ENCODE data around the gene BACE1. TPM values are rescaled to one million over a fixed set of nuclear protein-coding genes. Genes with fewer than 3 reads are reported as not detected.

BACE1 gene
- total RNA-seq, 1 donor from 2014 or later = 32.6 TPM

GRCh38 chr11:117289795-117290194, 26.3 kb downstream of the BACE1 start:
- Mint-ChIP-seq H3K27ac (ENCODE audit: unreplicated experiment) (no peak overlapping the region), H3K36me3 (ENCODE audit: low read depth, unreplicated experiment) (peaks cover 55% of the 10 kb centered on the region), H3K9me3 (ENCODE audit: unreplicated experiment) (no peaks in the 10 kb centered on the region), H3K4me1 (ENCODE audit: low read depth, unreplicated experiment) (no peaks in the 10 kb centered on the region), H3K4me3 (ENCODE audit: unreplicated experiment) (no peak overlapping the region), H3K27me3 (ENCODE audit: low read depth, unreplicated experiment) (no peaks in the 10 kb centered on the region)
- Histone ChIP-seq H3K9me3 (ENCODE audit: insufficient read depth, low read depth, low read length) (no peaks in the 10 kb centered on the region), H3K27ac (ENCODE audit: low read depth, low read length) (no peak overlapping the region), H3K79me2 (ENCODE audit: insufficient read depth, low read length) (no peaks in the 10 kb centered on the region), H3K9ac (ENCODE audit: low read length) (no peak overlapping the region), H4K20me1 (ENCODE audit: insufficient read depth, low read length) (no peaks in the 10 kb centered on the region), H2AFZ (ENCODE audit: low read depth, low read length) (no peak overlapping the region), H3K36me3 (ENCODE audit: insufficient read depth, low read length) (peaks cover 38% of the 10 kb centered on the region), H3K27me3 (ENCODE audit: insufficient read depth, low read length) (no peaks in the 10 kb centered on the region), H3K4me1 (ENCODE audit: insufficient read depth, low read length) (no peaks in the 10 kb centered on the region), H3K4me3 (ENCODE audit: insufficient read depth, low read depth, low read length) (no peak overlapping the region), H3K4me2 (ENCODE audit: low read length) (no peak overlapping the region)
- FAIRE-seq = no peak
- TF ChIP-seq EZH2 (IDR thresholded peaks at IDR 0.05; ENCODE audit: insufficient read depth, low read length) = no peak
- TF ChIP-seq CTCF (IDR thresholded peaks at IDR 0.05; ENCODE audit: insufficient read depth, low read depth, low read length) = no peak
- DNase-seq (ENCODE audit: low read depth) = no peak

- no peaks in the 10 kb centered on the region for H3K9me3 Mint-ChIP-seq (ENCODE audit: unreplicated experiment)
- FAIRE-seq (no peak), DNase-seq (ENCODE audit: low read depth) (no peak)
- H3K36me3 ChIP-seq (ENCODE audit: insufficient read depth, low read length) = peaks cover 34% of the 10 kb centered on the region
- TF ChIP-seq CTCF (IDR thresholded peaks at IDR 0.05; ENCODE audit: insufficient read depth, low read depth, low read length) (no peak), EZH2 (IDR thresholded peaks at IDR 0.05; ENCODE audit: insufficient read depth, low read length) (no peak)
- H4K20me1 ChIP-seq (ENCODE audit: insufficient read depth, low read length) = no peaks in the 10 kb centered on the region
- no peak overlapping the region for H3K9ac ChIP-seq (ENCODE audit: low read length)
- no peak overlapping the region for H3K4me3 ChIP-seq (ENCODE audit: insufficient read depth, low read depth, low read length)
- H3K4me1 ChIP-seq (ENCODE audit: insufficient read depth, low read length) = no peaks in the 10 kb centered on the region
- no peak overlapping the region for H3K4me3 Mint-ChIP-seq (ENCODE audit: unreplicated experiment)
- H3K27ac Mint-ChIP-seq (ENCODE audit: unreplicated experiment) = no peak overlapping the region
- no peaks in the 10 kb centered on the region for H3K27me3 Mint-ChIP-seq (ENCODE audit: low read depth, unreplicated experiment)
- H3K27ac ChIP-seq (ENCODE audit: low read depth, low read length) = no peak overlapping the region
- H3K79me2 ChIP-seq (ENCODE audit: insufficient read depth, low read length) = no peaks in the 10 kb centered on the region
- H3K4me1 Mint-ChIP-seq (ENCODE audit: low read depth, unreplicated experiment) = no peaks in the 10 kb centered on the region
- H3K4me2 ChIP-seq (ENCODE audit: low read length) = no peak overlapping the region
- no peaks in the 10 kb centered on the region for H3K27me3 ChIP-seq (ENCODE audit: insufficient read depth, low read length)
- H3K36me3 Mint-ChIP-seq (ENCODE audit: low read depth, unreplicated experiment) = peaks cover 48% of the 10 kb centered on the region
- no peaks in the 10 kb centered on the region for H3K9me3 ChIP-seq (ENCODE audit: insufficient read depth, low read depth, low read length)
- H2AFZ ChIP-seq (ENCODE audit: low read depth, low read length) = no peak overlapping the region
Observed at GRCh38 chr11:117287668-117288067, 28.4 kb downstream of the BACE1 start.

- H3K4me2 ChIP-seq (ENCODE audit: low read length) = no peak overlapping the region
- peaks cover 35% of the 10 kb centered on the region for H3K36me3 ChIP-seq (ENCODE audit: insufficient read depth, low read length)
- no peak overlapping the region for H3K4me3 Mint-ChIP-seq (ENCODE audit: unreplicated experiment)
Observed at GRCh38 chr11:117286588-117286987, 29.5 kb downstream of the BACE1 start.

More at GRCh38 chr11:117286588-117286987, 29.5 kb downstream of the BACE1 start:
- Histone ChIP-seq H3K79me2 (ENCODE audit: insufficient read depth, low read length) (no peaks in the 10 kb centered on the region), H4K20me1 (ENCODE audit: insufficient read depth, low read length) (no peaks in the 10 kb centered on the region), H3K4me3 (ENCODE audit: insufficient read depth, low read depth, low read length) (no peak overlapping the region), H3K9ac (ENCODE audit: low read length) (no peak overlapping the region), H3K27me3 (ENCODE audit: insufficient read depth, low read length) (no peaks in the 10 kb centered on the region), H3K9me3 (ENCODE audit: insufficient read depth, low read depth, low read length) (no peaks in the 10 kb centered on the region), H3K4me1 (ENCODE audit: insufficient read depth, low read length) (peaks cover 7% of the 10 kb centered on the region), H2AFZ (ENCODE audit: low read depth, low read length) (no peak overlapping the region), H3K27ac (ENCODE audit: low read depth, low read length) (no peak overlapping the region)
- no peak for TF ChIP-seq CTCF (IDR thresholded peaks at IDR 0.05; ENCODE audit: insufficient read depth, low read depth, low read length)
- no peak for TF ChIP-seq EZH2 (IDR thresholded peaks at IDR 0.05; ENCODE audit: insufficient read depth, low read length)
- Mint-ChIP-seq H3K27me3 (ENCODE audit: low read depth, unreplicated experiment) (no peaks in the 10 kb centered on the region), H3K4me1 (ENCODE audit: low read depth, unreplicated experiment) (peaks cover 10% of the 10 kb centered on the region), H3K36me3 (ENCODE audit: low read depth, unreplicated experiment) (peaks cover 43% of the 10 kb centered on the region), H3K27ac (ENCODE audit: unreplicated experiment) (no peak overlapping the region), H3K9me3 (ENCODE audit: unreplicated experiment) (no peaks in the 10 kb centered on the region)
- DNase-seq (ENCODE audit: low read depth) (no peak), FAIRE-seq (peak; percentile 37)

Measured in astrocyte (in vitro differentiated cells and primary cell).